Epithelial cell of esophagus (primary cell): ENCODE data around the gene ZSCAN30.

Experiments
- DNase-seq: peaks from one replicate; pipeline ENCODE4 v3.0.0; 2010; ENCODE audit warnings: low read depth
- H3K4me3 ChIP-seq: 2 replicates; pipeline ENCODE4 v1.5.1; 2011; ENCODE audit warnings: mild to moderate bottlenecking, low read length, control low read depth
- CTCF ChIP-seq: IDR thresholded peaks from 2 replicates; pipeline ENCODE4 v1.5.1; 2011; ENCODE audit warnings: low read depth, mild to moderate bottlenecking, low read length, control low read depth, inconsistent platforms; ENCODE audit not compliant: insufficient read depth; ENCODE audit errors: missing control alignments

The ZSCAN30 gene

GRCh38 chr18:35267809-35268208 lies 22.2 kb downstream of the ZSCAN30 start:
- no peak for DNase-seq
- TF ChIP-seq CTCF: no peak
- H3K4me3 ChIP-seq: peak overlapping the region; percentile 55

GRCh38 chr18:35267161-35267651 lies 22.8 kb downstream of the ZSCAN30 start:
- TF ChIP-seq CTCF: no peak
- H3K4me3 ChIP-seq: peak overlapping the region; percentile 55
- peak; percentile 32 for DNase-seq

DNA sequence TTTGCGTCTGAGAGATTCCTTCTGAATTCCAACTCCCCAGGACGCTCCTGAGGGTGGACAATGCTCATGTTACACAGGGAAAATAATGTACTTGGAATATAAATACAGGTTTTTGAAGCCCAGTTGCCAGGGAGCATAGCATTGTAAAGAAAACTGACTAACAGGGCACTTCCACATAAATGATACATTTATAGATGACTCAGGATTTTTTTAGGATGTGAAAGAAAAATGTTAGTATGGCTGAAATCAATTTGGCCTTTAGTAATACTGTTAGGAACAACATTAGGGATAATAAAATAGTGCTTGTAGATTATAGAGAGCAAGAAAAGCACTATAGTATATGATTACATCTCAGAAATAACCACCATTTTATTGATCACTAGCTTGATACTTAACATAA lies 25.6 kb downstream of the ZSCAN30 start:
- H3K4me3 ChIP-seq: no peak overlapping the region
- DNase-seq: no peak
- no peak for TF ChIP-seq CTCF

DNA sequence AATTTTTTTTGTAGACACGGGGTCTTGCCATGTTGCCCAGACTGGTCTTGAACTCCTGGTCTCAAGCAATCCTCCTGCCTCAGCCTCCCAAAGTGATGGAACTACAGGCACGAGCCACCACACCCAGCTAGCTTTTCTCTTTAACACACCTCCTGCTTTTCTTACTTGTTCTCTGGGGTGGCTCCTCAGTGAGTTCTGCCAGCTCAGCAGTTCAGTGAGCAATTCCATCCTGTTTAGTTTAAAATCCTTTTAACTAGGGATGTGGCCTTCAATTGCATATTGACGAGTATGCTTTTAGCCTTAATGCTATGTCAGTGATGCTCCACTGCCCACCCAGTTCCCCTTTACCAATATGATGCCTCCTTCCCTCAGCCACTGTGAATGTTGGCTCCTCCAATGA lies 33.1 kb downstream of the ZSCAN30 start:
- DNase-seq: no peak
- H3K4me3 ChIP-seq: no peak overlapping the region
- no peak for TF ChIP-seq CTCF

DNA sequence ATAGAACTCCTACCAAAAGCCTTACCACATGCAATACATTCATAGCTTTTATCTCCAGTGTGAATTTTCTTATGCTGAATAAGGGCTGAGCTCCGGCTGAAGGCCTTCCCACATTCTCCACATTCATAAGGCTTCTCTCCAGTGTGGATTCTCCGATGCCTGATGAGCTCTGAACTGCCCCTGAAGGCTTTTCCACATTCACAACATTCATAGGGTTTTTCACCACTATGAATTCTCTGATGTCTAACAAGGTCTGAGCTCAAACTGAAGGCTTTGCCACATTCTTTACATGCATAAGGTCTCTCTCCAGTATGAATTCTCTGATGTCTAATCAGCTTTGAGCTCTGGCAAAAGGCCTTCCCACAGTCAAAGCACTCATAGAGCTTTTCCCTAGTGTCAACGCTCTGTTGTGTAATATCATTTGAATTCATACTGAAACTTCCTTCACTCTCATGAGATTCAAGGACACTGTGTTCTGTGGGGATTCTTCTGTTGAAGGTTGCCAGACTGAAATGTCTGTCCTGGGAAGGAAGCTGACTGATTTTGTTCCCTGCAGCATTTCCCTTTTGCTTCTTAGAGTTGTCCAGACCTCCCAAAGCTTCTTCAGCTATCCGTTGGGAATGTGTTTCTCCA lies 36.3 kb downstream of the ZSCAN30 start:
- TF ChIP-seq CTCF: no peak
- no peak for DNase-seq
- H3K4me3 ChIP-seq: no peak overlapping the region

- H3K4me3 ChIP-seq: no peak overlapping the region
- no peak for TF ChIP-seq CTCF
- DNase-seq: no peak
Observed at GRCh38 chr18:35252466-35252865, 37.6 kb downstream of the ZSCAN30 start.

- H3K4me3 ChIP-seq: no peak overlapping the region
- no peak for TF ChIP-seq CTCF
Observed at GRCh38 chr18:35248429-35248828, 41.6 kb downstream of the ZSCAN30 start.

More at GRCh38 chr18:35248429-35248828, 41.6 kb downstream of the ZSCAN30 start:
- no peak for DNase-seq
